ENCODE data around the gene KLKB1.

The KLKB1 gene

GRCh38 chr4:186227221-186227620 lies at the start of gene KLKB1:
Gene KLKB1, plus strand, starts transcription at chr4:186227507. Its CDS starts 689 bp downstream, at chr4:186228196.
- peak within 1 kb of the TSS; percentile 55 for H3K27ac ChIP-seq
- TF ChIP-seq ZFX (IDR thresholded peaks at IDR 0.05) (no peak), CTCF (conservative IDR thresholded peaks at IDR 0.05) (no peak)

- H3K27ac ChIP-seq = no peak overlapping the region
- TF ChIP-seq ZFX (IDR thresholded peaks at IDR 0.05) (no peak), CTCF (conservative IDR thresholded peaks at IDR 0.05) (no peak)
Observed at GRCh38 chr4:186188107-186188506, 39.2 kb upstream of the KLKB1 start.

- TF ChIP-seq ZFX (IDR thresholded peaks at IDR 0.05) (no peak), CTCF (conservative IDR thresholded peaks at IDR 0.05) (no peak)
- no peak overlapping the region for H3K27ac ChIP-seq
Observed at GRCh38 chr4:186189656-186190055, 37.7 kb upstream of the KLKB1 start.

GRCh38 chr4:186190581-186191199 lies 36.6 kb upstream of the KLKB1 start:
- peak overlapping the region; percentile 92 for H3K27ac ChIP-seq
- TF ChIP-seq CTCF (conservative IDR thresholded peaks at IDR 0.05) (no peak), ZFX (IDR thresholded peaks at IDR 0.05) (no peak)

GRCh38 chr4:186191200-186192065 lies 35.9 kb upstream of the KLKB1 start, which contains the start of gene CYP4V2:
Gene CYP4V2, plus strand, starts transcription at chr4:186191567. Its CDS starts 257 bp downstream, at chr4:186191824.
- TF ChIP-seq CTCF (conservative IDR thresholded peaks at IDR 0.05) (peak; percentile 56), ZFX (IDR thresholded peaks at IDR 0.05) (peak; percentile 93)
- H3K27ac ChIP-seq = peak within 1 kb of the TSS; percentile 92

- H3K27ac ChIP-seq = peak overlapping the region; percentile 92
- TF ChIP-seq CTCF (conservative IDR thresholded peaks at IDR 0.05) = no peak
Observed at GRCh38 chr4:186192066-186192612, 35.2 kb upstream of the KLKB1 start.

GRCh38 chr4:186193851-186194250 lies 33.5 kb upstream of the KLKB1 start:
- no peak for TF ChIP-seq ZFX (IDR thresholded peaks at IDR 0.05)
- no peak for TF ChIP-seq CTCF (conservative IDR thresholded peaks at IDR 0.05)
- no peak overlapping the region for H3K27ac ChIP-seq

Measured in C4-2B (cell line).